ENCODE measurements around the gene AATK.
A peak's percentile ranks its signal among the peaks of the same experiment; 100 is the strongest.
"Not testable (repeated sequence)": the region's sequence is repeated elsewhere in the genome, so short reads cannot be mapped to it uniquely, and the experiment has no call there.

Gene AATK

DNA sequence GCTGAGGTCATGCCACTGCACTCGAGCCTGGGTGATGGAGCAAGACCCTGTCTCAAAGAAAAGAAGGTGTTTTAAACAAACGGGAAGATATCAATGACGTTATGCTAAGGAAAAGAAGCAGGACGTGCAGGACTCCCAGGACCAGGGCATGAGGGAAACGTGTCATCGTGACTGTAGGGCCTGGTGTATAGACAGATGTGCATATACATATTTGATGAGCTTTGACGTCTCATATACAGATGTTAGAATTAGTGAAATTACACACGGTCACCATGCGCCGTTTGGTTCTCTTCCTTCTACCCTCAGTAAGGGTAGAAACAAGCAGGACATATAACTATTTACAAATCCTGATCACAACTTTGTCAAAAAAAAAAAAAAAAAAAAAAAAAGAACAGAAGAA is 18.3 kb downstream of the AATK start:
- no peak for DNase-seq (ENCODE audit: extremely low read depth in 1 of 2, low read depth in 1 of 2)

DNA sequence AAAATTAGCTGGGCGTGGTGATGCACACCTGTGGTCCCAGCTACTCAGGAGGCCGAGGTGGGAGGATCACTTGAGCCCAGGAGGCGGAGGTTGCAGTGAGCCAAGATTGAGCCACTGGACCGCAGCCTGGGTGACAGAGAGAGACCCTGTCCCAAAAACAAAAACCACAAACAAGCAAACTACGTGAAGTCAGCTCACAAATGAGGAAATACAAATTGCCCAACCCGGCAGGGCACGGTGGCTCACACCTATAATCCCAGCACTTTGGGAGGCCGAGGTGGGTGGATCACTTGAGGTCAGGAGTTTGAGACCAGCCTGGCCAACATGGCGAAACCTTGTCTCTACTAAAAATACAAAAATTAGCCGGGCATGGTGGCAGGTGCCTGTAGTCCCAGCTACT is 19.8 kb downstream of the AATK start:
- DNase-seq (ENCODE audit: extremely low read depth in 1 of 2, low read depth in 1 of 2) = not testable (repeated sequence)

DNA sequence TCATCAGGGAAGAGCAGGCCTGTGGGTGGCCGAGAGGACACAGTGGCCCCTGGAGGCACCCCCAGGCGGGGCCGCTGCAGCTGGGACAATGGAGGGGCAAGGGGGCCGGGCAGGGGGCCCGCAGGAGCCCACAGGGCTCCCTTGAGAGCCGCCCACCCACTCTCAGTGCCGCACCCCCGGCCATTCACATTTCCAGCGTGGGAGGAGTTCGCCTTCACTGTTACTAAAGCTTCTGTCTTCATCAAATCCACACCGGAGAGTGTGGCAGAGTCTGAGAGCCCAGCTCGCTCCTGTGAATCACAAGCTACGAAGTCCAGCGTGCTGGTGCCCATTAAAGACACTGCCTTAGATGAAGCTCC is 21.6 kb downstream of the AATK start:
- no peak for DNase-seq (ENCODE audit: extremely low read depth in 1 of 2, low read depth in 1 of 2)

DNA sequence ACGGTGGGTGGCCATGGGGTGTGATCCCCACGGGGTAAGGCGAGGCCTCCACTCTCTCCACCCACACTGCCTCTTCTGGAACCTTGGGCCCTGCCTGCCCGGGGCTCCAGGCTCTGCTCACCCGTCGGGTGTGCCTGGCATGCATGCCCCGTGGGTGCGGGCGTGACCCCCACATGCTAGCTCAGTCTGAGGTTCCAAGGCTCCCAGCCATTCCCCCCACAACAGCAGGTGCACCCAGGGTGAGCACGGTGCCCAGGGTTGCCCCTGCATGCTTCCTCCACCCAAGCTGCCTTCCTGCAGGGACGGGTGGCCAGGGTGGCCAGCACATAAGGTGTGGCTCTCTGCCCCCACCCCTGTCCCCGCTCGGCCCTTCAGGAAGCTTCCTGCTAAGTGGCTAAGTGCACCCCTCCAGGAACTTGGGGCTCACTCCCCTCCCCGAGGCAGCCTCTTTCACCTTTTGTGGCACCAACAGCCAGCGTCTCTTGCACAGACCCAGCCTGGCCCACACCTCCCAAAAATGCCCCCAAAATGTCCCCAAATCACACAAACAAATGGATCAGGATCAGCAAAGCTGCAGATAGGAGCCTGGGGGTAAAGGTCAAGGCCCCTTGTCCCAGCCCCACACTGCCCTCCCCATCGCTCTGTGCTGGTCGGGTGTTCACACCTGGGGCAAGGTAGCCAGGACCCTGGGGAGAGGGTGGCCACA is 22.2 kb downstream of the AATK start:
- DNase-seq (ENCODE audit: extremely low read depth in 1 of 2, low read depth in 1 of 2) = no peak

DNA sequence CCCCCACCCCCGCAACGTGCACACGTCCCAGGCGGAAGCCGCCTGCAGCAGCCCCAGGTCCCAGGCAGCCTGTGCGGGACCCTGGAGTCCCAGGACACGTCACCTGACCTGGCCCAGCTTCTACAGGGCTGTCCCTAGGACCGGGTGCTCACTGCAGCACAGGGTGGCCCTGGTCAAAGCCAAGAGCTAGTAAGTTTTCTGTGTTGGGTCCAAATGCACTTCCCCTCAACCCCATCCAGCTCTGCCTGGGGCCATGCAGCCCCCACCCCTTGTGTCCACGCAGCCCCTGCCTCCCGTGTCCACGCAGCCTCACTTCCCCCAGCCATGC is 22.9 kb downstream of the AATK start:
- DNase-seq (ENCODE audit: extremely low read depth in 1 of 2, low read depth in 1 of 2) = no peak

DNA sequence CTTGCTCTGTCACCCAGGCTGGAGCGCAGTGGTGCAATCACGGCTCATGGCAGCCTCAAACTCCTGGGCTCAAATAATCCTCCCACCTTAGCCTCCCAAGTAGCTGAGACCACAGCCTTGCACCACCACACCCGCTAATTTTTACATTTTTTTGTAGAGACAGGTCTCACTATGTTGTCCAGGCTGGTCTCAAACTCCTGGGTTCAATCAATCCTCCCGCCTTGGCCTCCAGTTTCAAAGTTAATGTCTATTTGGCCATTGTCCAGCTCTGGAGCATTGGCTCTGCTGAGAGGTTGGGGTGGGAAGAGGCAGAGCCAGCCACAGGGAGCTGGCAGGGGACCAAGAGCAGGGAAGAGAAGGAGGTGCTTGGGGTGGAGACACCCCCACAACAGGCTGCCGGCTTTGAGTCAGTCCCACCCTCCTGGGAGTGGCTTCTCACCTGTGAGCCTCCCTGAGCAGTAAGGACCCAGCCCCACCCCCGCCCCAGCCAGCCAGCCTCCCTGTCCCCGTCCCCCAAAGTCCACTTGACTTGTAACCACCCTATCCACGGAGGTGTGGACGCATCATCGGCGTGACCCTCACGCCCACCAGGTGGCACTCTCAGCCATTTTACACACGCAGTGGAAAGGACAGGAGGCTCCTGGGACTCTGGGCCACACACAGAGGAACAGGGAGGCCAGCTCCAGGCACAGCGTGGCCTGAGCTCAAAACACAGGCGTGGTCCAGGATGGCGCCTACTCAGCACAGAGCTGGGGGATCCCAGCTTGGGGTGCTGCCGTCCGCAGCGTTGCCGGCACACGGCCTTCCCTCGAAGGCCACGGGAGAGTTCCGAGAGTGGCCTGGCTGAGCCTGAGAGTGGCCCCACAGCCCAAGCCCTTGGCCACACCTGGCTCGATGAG is 23.5 kb downstream of the AATK start:
- peak in 1 of 2 donors; percentile 18 for DNase-seq (ENCODE audit: extremely low read depth in 1 of 2, low read depth in 1 of 2)

DNA sequence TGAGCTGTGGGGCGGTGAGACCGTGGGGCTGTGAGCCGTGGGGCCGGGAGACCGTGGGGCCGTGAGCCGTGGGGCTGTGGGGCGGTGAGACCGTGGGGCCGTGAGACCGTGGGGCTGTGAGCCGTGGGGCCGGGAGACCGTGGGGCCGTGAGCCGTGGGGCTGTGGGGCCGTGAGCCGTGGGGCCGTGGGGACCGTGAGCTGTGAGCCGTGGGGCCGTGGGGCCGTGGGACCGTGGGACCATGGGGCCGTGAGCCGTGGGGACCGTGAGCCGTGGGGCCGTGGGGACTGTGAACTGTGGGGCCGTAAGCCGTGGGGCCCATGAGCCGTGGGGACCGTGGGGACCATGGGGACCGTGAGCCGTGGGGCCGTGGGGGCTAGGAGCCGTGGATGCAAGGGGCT is 25.3 kb downstream of the AATK start:
- DNase-seq (ENCODE audit: extremely low read depth in 1 of 2, low read depth in 1 of 2) = no peak

DNA sequence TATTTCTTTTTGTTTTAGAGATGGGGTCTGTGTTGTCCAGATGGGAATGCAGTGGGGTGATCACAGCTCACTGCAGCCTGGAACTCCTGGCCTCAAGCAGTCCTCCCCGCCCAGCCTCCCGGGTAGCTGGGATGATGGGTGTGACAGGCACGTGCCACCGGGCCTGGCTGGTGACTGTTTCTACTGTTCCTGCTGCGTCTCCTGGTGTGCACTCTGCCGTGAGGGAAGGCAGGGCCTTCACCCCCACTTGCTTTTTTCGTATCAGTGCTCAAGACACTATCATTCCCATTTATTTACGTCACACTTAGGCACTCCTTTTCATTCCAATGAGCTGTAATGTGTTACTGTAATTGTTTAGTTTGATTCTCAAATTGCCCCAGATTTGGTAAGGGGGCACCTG is 26.0 kb downstream of the AATK start:
- DNase-seq (ENCODE audit: extremely low read depth in 1 of 2, low read depth in 1 of 2) = no peak

DNA sequence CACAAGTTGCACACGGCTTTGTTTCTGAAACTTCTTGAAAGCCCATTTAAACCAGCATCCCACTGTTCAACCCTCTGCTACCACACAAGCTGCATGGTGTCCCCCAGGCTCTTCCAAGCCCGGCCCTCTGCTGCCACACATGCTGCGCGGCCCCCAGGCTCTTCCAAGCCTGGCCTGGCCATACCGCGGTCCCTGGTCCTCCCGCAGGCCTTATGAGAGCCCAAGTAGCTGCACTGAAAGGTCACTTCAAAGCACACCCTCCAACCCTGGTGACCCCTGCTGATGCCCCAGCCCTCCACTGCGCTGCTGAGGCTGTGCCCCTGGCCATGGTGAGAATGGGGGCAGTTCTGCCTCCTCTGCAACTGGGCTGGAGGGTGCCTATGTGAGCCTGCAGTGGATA is 26.6 kb downstream of the AATK start:
- no peak for DNase-seq (ENCODE audit: extremely low read depth in 1 of 2, low read depth in 1 of 2)

DNA sequence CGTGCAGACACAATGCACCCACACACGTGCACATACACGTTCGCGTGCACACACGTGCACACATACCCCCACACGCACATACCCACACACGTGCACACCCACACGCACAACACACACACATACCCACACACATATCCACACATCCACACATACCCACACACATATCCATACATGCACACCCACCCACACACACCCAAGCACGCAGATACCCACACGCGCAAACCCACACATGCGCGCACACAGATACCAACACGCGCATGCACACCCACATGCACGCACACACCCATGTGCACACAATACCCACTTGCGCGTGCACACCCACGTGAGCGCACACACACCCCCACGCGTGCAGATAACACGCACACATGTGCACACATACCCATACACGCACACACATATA is 27.5 kb downstream of the AATK start:
- DNase-seq (ENCODE audit: extremely low read depth in 1 of 2, low read depth in 1 of 2) = no peak

DNA sequence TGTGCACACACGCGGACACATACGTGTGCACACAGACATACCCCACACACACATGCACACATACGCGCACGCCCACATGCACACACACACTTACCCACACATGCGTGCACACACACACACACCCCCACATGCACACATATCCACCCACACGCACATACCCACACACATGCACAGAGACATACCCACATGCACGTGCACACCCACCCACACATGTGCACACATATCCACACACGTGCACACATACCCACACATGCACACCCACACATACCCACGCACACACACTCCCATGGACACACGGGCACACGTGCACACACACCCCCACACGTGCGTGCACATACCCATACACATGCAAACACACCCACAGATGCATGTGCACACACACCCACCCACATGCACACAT is 27.9 kb downstream of the AATK start:
- DNase-seq (ENCODE audit: extremely low read depth in 1 of 2, low read depth in 1 of 2) = no peak

DNA sequence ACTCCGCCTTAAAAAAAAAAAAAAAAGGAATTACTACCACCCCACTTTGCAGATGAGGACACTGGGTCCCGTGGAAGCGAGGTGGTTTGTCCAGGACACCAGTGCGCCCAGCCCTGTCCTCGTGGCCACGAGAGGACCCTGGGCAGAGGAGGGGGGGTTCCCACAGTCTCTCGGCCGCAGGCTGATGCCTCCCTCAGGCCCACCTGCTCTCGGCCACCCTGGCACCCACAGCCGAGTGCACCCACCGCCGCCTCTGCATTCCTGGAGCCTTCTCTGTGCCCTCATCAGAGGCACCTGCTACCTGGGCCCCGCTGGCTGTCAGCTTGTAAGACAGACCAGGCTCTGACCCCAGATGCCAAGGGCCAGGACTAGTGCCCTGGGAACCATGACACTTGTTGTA is 28.8 kb downstream of the AATK start:
- DNase-seq (ENCODE audit: extremely low read depth in 1 of 2, low read depth in 1 of 2) = no peak

DNA sequence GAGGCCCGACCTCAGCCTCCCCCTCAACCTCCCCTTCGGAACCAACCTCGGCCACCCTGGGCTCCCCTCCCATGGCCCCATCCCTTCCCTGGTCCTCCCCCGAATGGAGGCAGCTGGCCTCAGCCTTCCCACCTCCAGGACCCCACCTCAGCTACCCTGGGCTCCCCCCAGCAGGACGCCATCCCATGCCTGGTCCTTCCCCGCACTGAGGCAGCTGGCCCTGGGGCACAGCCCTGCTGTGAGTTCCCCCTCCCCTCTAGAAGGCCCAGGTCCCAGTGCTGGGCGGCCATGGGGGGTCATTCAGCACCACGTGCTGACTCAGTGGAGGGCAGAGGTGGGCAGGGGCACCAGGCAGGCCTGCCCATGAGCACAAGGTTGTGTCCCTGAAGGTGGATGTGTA is 29.7 kb downstream of the AATK start:
- no peak for DNase-seq (ENCODE audit: extremely low read depth in 1 of 2, low read depth in 1 of 2)

DNA sequence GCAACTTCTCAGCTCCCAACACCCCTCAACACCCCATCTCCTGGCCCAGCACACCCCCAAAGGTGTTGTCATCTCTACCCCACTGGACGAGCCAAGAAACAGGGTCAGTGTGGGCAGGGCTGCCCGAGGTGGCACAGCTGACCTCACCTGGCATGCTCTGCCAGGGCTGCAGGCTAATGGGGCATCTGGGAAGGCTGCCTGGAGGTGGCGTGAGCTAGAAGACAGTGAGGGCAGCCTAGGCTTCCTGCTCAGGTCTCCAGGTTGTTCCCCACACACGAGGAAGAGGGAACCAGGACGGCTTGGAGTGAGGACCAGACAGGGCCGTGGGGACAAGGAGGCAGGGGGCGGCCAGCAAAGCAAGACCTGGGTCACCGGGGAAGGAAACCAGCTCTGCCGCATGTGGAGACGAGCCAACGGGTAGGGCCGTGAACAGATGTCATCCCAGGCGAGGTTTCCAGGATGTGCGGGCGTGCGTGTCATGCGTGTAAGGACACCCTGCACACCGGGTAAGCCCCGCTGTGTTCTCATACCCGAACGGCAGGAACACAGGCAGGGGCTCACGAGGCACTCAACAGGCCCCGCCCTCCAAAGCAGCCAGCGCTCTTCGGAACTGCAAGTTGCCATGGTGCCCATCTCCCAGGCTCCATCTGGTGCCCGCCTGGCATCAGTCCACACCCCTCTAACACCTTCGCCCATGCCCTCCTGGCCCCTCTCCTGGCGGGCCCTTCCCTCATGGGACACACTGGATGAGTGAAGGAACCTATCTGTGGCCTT is 30.3 kb downstream of the AATK start:
- DNase-seq (ENCODE audit: extremely low read depth in 1 of 2, low read depth in 1 of 2) = no peak

DNA sequence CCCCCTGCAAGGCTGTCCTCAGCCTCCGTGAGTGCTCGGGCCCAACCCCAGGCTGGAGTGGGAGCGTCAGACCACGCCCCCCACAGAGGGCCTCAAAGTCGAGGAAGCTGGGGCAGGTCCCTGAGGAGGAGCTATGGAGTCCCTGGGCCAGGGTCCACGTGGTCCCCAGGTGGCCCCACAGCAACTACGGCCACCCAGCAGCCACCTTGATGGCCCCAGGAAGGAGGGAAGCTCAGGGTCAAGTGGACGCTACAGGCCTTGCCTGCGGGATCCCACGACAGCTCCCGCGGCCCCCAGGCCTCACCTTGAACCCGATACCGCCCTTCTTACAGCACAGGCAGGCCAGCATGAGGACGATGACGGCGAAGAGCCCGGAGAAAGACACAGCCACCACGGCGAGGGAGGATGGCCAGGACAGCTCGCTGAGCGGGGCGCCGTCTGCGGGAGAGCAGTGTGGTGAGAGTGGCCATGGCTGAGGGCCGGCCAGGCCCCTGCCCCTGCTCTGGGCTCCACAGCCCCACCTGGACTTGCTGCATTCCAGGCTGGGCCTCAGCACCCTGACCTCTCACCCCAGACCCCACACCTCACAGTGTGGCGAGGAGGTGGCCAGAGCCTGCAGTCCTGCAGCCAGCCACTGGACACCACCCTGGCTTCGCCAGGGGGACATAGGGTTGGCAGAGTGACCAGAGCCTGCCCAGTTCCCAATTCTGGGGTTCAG is 31.8 kb downstream of the AATK start:
- no peak for DNase-seq (ENCODE audit: extremely low read depth in 1 of 2, low read depth in 1 of 2)

DNA sequence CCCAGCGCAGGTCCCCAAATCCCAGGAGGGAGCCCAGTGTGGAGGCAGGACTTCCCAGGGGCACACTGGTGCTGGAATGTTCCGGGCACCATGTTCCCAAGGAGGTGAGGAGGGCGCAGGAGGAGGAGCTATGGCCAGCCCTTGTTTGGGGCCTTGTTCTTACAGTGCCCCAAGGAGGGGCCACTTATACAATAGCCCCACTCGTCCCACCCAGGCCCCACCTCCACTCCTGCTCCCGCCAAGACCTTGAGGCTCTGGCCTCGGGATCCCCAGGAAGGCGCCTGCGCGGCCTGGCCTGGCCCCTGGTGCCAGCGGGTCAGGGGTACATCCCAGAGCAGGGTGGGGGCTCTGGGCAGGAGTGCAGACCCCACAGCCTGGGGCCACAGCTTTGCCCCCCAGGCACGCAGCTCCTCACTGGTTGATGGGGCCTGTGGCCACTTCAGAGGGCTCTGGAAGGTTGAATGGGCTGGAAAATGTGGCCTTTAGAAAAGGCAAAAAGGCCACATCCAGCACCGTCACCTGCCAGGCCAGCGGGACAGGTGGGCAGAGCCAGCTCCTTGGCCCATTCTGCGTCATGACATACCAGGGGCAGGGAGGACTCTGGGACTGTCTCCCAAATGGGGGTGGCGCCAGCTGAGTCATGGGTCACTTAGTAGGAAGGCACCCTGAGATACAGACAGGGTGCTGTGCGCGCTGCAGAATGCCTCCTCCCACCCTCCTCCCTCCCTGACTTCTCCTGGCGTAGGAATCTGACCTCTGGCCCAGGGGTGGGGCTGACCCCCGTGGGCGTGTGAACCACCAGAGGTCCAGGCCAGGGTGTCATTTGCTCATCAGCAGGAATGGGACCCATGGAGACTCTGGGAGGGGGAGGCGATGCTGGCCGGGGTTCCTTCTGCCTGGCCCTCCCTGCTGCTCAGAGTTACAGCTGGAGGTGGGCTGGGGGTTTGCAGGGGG is 33.0 kb downstream of the AATK start:
- DNase-seq (ENCODE audit: extremely low read depth in 1 of 2, low read depth in 1 of 2) = no peak

DNA sequence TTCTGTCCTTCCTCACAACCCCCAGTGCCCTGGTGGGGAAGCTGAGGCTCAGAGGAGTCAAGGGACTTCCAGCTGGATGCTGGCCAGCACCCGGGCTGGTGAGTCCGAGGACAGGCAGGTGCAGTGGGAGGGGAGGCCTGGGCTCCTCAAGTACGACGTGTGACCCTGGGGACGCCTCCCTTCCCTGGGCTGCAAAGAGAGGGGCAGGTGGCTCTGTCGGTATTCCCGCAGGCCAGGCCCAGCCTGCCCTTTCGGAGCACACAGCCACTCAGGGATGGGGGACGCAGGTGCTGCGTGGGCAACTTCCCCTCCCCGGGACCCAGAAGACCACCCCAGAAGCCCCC is 33.9 kb downstream of the AATK start:
- no peak for DNase-seq (ENCODE audit: extremely low read depth in 1 of 2, low read depth in 1 of 2)

DNA sequence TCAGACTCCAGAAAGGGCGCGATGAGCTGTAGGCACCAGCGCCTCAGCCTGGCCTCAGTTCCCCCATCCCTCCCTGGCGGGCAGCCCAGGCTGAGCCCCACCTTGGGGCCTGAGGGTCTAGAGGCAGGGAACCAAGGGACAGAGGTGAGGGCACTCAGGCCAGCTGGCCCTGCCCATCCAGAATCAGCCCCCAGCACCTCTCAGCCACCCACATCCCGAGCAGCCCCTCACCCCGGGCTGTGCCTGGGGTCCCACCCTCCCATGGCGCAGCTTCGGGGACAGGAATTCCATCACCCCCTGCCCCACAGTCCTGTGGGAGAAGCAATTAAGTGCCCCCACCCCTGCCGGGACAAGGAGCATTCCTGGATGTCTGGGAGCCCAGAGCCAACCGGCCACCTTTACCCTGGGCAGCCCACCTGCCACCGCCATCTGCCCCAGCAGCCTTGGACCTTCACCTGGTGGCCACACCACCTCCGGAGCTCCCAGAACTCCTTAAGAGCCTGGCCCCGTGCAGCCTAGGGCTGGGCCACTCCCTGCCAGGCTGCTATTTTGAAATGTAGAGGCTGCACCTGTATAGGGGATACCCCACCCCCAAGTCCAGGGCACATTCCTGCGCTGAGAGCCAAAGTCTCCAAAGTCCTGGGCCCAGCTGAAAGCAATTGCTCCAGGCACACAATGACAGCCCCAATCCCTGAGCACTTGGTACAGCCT is 34.4 kb downstream of the AATK start:
- DNase-seq (ENCODE audit: extremely low read depth in 1 of 2, low read depth in 1 of 2) = no peak
